GM19035 (cell line): ENCODE measurements around the gene PIF1.

ENCODE experiments used
- ATAC-seq: cut with Tn5 transposase; IDR thresholded peaks from one replicate; pipeline ENCODE4 v1.9.1; 2021; ENCODE audit not compliant: unreplicated experiment

The PIF1 gene

GRCh38 chr15:64774629-64775493 is 50.6 kb downstream of the PIF1 start:
- no peak for ATAC-seq

DNA sequence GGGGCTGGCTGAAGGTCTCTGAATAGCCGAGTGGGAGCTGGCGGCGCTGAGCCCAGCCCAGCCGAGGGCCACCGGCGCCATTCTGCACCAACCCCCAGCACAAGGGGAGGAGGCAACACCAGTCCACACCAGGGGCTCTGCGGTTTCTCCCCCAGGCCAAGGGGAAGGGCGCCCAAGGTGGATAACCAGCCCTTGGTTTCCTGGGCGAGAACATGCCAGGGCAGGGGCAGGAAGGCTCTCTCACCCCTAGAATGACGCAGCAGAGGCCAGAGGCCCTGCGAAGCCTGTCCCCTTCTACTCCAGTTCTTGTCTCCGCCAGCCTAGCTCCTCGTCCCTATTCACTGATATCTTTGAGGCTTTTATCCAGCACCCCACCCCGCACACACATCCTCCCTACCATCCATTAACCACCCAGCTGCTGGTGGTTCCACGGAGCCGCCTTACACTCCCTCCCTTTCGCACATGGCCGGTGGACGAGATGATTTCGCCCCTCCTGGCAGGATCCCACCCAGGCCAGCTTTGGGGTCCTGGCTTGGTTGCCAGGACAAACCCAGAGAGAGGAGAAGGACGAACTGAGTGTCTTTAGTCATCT is 51.3 kb downstream of the PIF1 start:
- no peak for ATAC-seq

- no peak for ATAC-seq
These were observed 51.8 kb downstream of the PIF1 start for GRCh38 chr15:64773606-64774005.

- no peak for ATAC-seq
These were observed 52.5 kb downstream of the PIF1 start for GRCh38 chr15:64772964-64773363.

- ATAC-seq = no peak
These were observed 53.0 kb downstream of the PIF1 start for GRCh38 chr15:64772488-64772887.

DNA sequence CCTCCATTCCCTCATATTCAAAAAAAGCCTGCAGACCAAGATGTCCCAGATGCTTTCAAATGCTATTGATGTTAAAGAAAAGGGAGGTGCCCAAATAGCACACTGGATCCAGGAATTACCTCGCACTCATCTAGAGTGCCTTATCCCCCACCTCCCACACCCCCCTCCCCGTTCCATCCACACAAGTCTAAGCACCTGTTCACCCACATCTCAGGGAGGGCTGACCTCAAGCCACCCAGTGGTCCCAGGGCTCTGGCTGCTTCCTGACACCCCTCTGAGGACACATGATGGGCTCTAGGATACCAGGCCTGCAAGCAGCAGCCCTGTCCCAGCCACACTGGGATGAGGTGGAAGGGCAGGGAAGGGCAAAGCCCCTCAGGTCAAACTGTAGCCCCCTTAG is 54.8 kb downstream of the PIF1 start:
- ATAC-seq = no peak

- ATAC-seq = no peak
These were observed 58.2 kb downstream of the PIF1 start for GRCh38 chr15:64767203-64767602.

GRCh38 chr15:64766058-64766457 is 59.4 kb downstream of the PIF1 start:
- ATAC-seq = no peak
